Erythroblast (primary cell): ENCODE results near the gene ZNF407.

Source experiments
- GATA1 ChIP-seq: IDR thresholded peaks from 2 replicates; pipeline ENCODE4 v1.6.1; 2011; ENCODE audit warnings: low read depth, mild to moderate bottlenecking, control low read depth, low read length, moderate library complexity
- POLR2A ChIP-seq: IDR thresholded peaks from 2 replicates; pipeline ENCODE4 v1.6.1; 2011; ENCODE audit warnings: mild to moderate bottlenecking, low read length

- TF ChIP-seq POLR2A (no peak), GATA1 (no peak)
Measured at GRCh38 chr18:75112186-75113096, 514.8 kb downstream of the ZNF407 start.
